NCI-H2107 (cell line): ENCODE results near the gene CD80.
"Not testable (repeated sequence)": the region's sequence is repeated elsewhere in the genome, so short reads cannot be mapped to it uniquely, and the experiment has no call there.

Experiments used
- DNase-seq: peaks from one replicate; lab custom pipeline; 2025; lab: John Stamatoyannopoulos, UW

Gene CD80, protein sequence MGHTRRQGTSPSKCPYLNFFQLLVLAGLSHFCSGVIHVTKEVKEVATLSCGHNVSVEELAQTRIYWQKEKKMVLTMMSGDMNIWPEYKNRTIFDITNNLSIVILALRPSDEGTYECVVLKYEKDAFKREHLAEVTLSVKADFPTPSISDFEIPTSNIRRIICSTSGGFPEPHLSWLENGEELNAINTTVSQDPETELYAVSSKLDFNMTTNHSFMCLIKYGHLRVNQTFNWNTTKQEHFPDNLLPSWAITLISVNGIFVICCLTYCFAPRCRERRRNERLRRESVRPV

DNA sequence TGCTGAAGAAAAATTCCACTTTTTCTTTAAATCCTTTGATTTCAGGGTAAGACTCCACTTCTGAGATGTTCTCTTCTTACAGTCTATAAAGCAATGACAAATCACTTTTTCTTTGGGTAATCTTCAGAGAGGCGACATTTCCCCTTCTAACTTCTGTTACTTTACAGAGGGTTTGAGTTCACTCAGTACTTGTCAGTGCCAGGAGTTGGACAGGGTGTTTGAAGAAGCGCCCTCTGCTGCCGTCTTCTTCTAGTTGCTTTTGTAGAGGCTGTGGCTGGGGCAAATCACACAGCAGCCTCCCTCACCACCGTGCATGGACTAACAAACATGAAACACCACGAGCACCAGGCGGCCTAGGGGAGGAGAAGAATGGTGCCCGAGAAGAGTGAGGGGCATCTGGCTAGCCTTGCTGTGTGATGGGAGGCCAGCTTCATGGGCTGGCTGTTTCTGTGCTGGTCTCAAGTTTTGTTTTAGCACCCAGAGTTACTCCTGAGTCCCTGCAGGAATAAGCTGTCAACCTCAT lies at the start of gene CD80:
Gene CD80, minus strand, starts transcription at position 174 of the 523 bp plus-strand sequence. CDS start 1,886 bp downstream, outside the sequence.
- no peak for DNase-seq

DNA sequence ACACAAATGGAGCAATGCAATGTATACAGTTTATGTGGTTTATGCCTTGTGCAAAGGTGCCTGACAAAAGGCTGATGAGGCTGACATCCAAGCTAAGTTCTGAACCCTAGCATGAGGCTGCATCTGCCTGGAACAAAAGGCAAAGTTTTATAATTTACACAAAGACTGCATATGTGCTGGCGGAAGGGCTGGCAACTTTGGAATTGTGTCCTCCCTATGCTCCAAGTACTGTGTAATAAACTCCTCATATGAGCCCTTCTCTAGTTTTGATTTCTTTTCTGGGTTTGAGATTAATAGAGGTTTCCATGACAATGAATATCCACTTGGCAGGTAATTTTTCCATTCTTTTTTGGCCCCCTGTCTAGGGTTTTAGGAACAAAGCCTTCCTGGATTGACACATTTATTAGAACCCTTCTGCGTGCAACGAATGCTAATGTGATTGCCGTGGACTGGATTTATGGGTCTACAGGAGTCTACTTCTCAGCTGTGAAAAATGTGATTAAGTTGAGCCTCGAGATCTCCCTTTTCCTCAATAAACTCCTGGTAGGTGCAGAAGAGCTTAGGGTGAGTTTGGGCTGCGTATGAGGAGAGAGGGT lies 49.1 kb upstream of the CD80 start:
- DNase-seq = no peak

DNA sequence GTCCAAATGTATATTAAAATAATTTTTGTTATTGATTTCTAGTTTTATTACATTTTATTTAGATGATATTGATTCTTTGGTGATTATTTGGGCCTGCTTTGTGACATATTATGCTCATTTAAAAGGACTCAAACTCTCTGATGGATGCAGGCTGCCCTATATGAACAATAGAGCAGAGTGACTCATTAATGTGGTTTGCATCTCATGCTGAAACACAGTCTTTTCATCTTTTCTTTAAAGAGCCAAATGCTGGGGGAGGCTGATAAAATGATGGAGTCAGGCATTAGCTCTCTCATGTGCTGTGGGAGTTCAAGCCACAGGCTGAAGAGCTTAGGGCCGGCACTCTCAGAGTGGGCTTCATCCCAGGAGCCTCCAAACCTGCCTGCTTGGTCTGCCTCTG lies 45.5 kb upstream of the CD80 start:
- DNase-seq = no peak

DNA sequence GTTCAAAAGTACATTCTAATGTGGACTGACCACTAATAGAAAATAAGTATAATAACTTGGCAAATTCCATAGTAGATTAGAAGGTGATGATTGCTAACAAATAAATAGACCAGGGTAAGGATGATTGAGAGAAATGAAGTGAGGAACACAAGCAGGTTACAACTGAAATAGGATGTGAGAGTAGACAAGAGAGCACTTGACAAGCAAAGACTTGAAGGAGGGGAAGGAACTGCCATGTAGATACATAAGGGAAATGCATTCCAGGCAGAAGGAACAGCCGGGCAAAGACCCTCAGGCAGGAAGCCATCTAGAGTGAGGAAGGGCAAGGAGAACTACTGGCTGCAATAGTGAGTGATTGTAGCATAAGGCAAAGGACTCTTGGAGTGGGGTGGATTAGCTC lies 43.3 kb upstream of the CD80 start:
- no peak for DNase-seq

DNA sequence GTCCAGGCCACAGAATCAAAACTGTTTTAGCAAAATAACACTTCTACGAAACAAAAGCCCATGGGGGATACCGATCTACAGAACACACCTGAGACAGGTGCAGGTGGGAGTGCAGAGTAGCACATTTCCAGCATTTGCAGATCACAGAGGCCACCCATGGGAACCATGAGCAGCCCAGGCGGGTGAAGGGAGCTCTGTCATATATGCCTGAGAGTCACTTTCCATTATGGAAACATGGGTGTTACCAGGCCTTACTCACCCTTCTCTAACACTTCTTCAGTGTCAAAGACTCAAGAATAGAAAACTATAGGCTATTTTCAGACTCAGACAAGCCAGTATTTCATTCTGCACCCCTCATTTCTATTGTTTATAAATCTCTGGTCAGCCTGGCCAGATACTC lies 41.7 kb upstream of the CD80 start:
- no peak for DNase-seq

DNA sequence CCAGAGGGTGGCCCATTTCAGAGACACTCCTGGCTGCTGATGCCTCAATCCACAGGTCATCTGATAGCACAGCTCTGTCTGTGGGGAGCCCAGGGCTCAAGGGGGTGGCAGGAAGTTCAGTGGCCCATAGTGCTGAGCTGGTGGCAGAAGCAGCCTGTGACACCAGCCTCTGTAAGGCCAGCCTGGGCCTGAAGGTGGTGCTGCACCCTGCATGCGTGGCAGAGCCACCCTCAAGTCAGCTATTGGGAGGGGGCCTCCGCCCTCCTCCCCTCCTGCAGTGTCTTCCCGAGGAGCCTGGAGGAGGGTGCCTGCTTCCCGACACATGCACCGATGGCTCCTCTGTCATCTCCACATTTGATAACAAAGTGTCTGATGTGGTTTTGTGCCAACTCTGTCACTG lies 41.3 kb upstream of the CD80 start:
- no peak for DNase-seq

DNA sequence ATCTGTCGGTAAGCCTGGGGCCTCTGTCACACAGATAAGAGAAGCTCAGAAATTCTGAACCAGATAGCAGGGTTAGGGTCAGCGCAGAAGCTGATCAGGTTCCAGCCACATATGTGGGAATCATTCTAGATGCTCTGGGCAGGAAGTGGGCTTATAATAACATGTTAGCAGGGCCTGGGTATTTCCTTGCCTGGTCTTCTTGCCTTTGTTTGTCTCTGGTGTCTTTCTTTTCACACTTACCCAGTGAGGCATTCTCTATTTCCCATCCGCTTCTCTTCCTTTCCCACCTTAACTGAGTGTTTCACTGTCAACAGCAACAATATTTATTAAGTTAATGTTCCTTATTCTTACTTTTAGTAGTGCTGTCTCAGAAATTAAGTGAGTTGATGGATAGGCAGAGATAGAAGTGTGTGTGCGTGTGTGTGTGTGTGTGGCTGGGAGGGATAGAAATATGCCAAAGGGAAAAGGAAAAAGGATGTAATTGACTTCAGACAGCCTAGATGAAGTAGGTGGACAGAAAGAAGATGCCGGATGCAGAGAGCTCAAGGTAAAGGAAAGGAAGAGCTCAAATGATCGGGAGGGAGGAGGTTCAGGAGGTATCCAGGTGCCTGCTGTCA lies 40.3 kb upstream of the CD80 start:
- no peak for DNase-seq

DNA sequence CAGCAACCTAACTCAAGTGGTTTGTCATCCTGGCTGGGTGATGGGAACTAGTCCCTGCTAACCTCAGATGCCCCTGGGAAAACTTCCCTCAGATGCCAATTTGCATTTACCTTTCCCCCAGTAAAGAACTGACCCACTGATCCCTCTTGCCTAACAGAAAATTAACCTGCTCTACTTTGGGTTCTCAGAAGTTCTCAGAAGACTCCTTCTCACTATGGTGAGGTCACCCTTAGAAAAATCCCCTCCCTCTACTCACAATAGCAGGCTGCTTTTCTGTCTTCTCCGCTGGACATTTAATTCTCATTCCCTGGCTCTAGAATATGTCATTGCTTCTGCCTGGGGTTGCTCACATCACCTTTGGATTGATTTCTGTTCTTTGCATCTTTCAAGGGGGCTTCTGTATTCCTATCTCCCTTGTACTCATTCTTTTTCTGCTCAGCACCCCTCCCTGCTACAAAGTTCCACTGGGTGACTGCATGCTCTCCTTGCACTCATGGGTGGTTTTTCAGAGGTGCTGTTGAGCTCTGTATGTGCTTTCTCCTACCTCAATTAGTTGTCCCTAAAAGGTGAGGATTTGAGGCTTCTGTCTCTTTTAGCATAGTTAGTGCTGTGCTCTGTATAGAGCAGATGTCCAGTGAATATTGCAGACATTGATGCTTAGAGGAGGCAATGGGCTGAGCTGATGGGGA lies 39.1 kb upstream of the CD80 start:
- DNase-seq = no peak

DNA sequence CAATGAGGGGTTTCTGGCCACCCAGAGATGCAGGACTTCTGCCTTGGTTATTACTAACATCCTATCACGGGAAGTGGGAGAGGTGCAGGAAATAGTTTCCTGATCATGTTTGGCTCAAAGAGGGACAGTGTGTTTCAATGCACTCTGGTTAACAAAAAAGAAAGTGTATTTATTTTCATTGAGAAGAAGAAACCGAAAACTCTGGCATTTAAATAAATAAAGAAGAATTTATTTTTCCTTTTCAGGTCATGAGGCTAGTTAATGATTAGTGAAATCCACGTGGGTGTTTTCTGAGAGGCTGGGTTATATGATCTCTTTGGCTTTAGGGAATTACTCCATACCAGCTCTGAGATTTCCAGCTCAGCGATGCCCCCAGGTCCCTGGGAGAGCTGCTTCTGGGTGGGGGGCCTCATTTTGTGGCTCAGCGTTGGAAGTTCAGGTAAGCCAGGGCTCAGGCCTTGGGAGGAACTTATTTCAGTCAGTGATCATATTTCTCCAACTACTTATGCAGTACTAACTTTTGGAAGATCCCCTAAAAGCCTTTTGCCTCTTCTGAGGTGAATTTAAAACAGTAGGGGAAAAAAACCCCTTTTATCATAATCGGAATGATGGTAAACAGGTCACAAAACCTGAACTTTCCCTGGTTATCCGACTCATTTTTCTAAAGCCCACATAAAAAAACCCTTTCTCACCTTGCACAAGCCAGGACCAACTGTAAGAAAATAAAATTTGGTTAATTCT lies 38.3 kb upstream of the CD80 start, which contains the start of gene PLA1A:
Gene PLA1A, plus strand, starts transcription at position 338 of the 741 bp plus-strand sequence. Its CDS starts 29 bp downstream, at position 367.
- no peak for DNase-seq

DNA sequence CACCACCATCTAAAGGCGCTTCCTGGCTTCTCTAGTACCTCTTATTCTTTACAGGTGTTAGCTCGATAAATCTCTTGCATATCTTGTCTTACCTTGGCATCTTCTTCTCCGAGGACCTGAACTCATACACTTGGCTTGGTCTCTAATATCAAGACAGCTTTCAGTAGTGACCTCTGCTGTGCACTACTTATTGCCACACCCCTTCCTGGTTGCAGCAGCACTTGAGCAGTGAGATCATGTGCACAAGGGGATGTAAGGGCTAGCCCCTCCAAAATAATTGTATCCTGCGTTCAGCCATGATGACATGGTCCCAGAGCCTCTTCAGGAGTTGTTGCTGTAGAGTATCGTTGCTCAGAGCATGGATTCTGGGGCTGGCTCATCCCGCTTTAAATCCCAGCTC lies 37.0 kb upstream of the CD80 start:
- DNase-seq = no peak

DNA sequence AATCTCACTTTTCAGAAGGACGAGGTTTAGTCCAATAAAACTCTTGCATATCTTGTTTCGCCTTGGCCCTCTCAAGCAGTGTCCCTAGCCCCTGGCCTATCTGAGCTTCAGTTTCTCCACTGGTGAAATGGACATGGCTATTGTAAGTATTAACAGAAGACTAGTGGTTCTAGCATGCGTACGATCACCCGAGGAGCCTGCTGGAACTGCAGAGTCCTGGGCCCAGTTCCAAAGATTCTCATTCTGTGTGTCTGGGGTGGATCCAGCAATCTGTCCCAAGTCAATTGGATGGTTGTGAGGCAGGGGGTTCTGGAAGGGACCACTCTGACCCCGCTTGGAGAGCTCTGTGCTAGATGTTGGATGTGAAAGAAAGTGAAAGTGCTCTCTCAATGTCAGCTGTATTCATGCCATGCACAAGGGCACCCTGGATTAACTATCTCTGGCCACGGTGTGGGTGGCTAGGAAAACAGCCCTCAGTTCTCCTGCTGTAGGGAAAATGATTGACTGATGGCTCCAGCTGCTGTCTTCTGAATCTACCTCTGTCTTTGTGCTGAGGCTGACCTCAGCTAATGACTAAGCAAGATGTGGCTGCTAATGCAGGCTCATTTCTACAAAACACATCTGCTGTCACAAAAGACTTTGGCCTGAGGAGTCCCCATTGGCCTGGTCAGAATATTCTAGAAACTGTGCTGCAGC lies 36.4 kb upstream of the CD80 start:
- DNase-seq = no peak

DNA sequence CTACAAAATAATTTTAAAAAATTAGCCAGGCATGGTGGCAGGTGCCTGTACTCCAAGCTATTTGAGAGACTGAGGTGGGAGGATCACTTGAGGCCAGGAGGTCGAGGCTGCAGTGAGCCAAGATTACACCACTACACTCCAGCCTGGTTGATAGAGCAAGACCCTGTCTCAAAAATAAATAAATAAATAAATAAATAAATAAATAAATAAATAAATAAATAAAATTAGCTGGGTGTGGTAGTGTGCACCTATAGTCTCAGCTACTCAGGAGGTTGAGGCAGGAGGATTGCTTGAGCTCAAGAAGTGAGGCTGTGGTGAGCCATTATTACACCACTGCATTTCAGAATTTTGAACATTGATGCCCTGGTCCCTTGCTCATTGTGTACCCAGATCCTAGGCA lies 35.5 kb upstream of the CD80 start:
- not testable (repeated sequence) for DNase-seq

DNA sequence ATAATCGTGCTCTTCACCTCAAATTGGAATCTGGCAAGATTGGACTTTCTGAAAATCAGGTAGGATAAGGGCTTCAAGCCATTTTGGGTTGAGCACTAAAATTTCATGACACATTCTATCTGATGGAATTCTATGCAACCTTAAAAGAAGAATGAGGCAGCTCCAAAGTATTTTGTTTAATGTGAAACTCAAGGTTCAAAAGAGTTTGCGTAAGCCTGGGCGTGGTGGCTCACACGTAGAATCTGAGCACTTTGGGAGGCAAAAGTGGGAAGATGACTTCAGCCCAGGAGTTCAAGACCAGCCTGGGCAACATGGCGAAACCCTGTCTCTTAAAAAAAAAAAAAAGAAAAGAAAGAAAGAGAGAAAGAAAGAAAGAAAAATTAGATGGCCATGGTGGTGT lies 34.7 kb upstream of the CD80 start:
- DNase-seq = no peak

DNA sequence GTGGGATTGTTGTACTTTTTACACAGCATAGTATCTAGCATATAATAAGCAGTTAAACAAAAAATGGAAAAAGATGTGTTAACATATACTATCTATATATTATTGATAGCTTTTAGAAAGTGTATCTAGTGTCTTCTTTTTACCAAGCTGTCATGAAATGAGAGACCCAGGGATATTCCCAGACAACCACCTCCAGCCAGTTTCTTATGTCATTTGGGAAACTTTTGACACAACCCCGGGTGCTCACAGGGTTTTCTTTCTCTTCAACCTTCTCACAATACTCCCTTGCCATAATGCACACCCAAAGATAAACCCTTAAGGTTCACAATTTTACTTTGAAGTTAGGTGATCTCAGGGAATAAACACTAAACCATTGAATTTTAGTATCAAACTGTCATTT lies 33.4 kb upstream of the CD80 start:
- no peak for DNase-seq

DNA sequence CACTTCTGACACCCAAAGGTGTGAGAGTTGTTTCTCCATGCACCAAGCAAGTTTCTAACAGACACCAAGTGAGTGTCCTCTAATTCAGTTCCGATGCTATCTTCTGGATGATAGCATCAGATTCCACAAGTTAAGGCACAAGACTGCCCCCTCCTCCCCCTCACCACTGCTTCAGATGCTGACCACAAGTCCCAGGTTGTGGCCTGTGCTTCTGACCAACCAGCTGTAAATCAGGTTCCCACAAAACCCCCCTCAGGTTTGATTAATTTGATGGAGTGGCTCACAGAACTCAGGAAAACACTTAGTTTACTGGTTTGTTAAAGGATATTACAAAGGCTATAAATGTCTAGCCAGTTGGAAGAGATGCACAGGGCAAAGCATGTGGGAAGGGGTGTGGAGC lies 31.3 kb upstream of the CD80 start:
- no peak for DNase-seq

DNA sequence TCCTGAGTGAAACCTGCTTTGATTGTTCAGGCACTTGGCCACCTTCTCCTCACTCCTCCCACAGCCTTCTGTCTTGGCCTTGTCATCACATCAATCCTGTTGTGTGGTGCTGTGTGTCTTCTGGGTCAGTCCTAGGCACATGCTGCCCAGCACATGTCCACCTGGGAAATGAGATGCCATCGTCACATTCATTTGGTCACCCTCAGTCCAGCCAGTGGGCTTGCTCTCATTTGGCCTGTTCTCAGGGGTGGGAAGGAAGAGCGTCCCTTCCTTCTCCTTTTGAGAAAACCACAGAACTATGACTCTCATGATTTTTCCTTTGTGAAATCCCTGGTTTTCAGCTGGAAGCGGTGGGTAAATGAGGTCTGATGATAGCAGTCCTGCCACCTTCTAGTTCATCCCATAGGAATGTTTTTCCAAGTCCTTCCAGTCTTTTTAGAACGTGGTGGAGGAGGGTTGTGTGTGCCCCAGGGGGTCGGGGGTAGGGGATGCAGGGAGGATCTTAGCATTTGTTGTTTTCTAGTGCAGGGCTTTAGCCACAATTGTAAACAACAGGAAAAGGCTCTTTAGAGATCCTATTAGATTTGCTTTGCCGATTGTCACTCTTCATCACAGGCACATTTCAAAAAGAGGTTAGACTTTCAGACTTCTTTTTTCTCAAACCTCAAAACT lies 29.8 kb upstream of the CD80 start:
- no peak for DNase-seq

DNA sequence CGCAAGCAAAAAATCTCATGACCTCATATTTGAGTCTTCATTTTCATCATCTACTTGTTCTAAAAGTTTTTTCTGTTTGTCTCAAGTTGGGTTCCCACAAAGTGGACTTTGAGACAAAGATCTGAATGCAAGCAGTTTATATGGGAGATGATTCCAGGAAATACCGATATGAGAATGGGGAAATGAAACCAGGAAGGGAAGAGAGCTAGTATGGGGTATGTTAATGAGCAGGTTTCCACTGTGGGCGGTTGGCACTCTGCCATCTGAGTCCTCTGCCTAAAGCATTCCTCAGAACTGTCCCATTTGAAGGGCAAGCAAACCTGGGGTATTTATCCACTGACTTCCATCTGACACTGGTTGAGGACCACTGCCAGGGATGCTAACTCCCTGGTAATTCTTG lies 28.7 kb upstream of the CD80 start:
- no peak for DNase-seq

DNA sequence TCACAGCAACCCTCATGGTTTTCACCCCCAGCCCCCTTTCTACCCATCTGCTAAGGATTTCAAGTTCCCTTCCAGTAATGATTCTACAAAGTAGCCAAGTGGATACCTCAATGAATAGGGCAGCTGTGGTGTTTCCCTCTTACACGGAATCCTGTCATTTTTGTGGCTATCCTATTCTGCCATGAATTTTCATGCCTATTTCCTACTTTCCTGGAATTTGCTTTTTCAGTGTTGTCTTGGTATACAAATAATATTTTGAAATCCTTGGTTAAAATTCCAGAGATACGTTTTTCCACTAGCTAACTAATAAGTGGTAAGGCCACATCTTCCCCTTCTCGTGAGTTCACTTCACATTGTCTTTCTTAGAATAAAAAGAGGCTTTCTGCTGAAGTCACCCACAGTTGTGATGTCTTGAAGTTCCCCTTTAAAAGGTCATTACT lies 27.3 kb upstream of the CD80 start:
- no peak for DNase-seq

DNA sequence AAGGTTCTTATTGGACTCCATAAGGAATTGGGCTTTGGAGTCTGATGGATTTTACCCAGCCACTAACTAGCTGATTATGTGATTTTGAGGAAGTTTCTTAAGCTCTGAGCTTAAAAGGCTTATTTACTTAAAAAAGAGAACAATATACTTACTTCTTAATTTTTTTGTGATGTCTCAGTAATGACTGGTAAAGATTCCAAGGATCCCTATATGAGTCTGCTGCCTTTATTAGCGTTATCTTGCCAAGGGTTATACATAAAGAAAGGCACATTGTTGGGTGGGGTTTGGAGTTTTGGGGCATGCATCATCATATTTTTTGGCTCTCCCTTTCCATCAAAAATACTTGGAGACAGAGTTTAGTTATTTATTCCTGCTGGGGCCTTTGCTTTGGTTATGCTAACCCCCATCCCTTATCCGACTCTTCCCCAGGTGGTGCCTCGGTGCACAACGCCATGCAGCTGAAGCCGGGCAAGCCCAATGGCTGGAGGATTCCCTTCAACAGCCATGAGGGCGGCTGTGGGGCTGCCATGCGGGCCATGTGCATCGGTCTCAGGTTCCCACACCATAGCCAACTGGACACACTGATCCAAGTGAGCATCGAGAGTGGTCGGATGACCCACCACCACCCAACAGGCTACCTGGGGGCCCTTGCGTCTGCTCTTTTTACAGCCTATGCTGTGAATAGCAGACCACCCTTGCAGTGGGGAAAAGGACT lies 26.6 kb upstream of the CD80 start:
- no peak for DNase-seq

DNA sequence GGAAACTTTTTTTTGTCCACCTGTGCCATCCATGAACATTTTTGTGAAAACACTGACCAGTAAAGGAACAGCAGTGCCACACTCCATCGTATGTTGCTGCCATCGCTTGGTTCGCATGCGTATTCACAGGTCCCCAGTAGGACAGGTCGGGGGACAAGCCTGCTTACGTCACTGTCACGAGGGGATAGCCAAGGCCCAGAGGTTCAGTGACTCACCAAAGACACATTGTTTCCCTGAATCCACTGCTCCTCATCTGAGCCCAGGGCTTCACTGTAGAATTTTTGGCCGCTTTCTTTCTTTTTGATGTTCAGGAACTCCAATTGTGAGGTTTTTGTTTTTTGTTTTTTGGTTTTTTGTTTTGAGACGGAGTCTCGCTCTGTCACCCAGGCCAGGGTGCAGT lies 25.8 kb upstream of the CD80 start:
- DNase-seq = no peak
